ENCODE measurements around the gene SPEG.

DNA sequence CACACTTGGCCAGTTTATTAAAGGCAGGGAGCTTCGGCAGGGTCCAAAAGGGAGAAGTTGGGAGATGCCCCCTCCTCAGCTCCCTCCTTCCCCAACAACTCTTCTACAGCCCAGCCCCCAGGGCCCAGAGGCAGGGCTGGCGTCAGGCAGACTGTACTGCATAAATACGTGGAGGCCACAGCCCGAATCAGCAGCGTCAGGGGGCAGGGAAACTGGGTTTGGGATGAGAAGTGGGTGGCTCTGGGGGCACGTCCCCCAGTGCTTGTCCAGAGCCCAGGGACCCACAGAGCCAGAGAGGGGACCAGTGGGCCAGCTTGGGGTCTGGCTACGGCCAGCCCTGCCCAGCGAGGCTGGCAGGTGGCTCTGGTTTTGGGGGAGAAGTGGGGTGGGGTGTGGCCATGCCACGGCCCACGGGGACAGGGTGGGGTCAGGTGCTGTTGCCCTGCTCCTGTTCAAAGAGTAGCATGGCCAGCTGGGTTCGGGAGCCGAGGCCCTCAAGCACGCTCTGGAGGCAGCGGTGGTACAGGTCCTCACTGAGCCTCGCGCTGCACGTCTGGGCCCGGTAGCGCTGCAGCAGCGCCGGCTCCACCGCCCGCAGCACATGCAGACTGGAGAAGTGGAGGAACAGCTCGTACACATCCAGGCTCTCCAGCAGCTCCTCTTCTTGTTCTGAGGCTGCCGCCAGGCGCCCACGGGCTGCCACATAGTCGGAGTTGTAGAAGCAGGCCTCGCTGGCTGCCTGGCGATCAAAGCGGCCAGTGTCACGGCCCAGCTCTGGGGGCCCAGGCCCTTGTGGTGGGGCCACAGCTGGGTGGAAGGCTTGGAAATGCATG is 104.5 kb downstream of the SPEG start:
- TF ChIP-seq, protein P1, sequence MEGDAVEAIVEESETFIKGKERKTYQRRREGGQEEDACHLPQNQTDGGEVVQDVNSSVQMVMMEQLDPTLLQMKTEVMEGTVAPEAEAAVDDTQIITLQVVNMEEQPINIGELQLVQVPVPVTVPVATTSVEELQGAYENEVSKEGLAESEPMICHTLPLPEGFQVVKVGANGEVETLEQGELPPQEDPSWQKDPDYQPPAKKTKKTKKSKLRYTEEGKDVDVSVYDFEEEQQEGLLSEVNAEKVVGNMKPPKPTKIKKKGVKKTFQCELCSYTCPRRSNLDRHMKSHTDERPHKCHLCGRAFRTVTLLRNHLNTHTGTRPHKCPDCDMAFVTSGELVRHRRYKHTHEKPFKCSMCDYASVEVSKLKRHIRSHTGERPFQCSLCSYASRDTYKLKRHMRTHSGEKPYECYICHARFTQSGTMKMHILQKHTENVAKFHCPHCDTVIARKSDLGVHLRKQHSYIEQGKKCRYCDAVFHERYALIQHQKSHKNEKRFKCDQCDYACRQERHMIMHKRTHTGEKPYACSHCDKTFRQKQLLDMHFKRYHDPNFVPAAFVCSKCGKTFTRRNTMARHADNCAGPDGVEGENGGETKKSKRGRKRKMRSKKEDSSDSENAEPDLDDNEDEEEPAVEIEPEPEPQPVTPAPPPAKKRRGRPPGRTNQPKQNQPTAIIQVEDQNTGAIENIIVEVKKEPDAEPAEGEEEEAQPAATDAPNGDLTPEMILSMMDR (IDR thresholded peaks at IDR 0.05) = no peak
- TF ChIP-seq POLR2A (IDR thresholded peaks at IDR 0.05) = no peak

All from Peyer's patch (tissue), 4 donors.